HCT116 (cell line): ENCODE data around the gene TGM2. TPM values are rescaled to one million over a fixed set of nuclear protein-coding genes. Genes with fewer than 3 reads are reported as not detected.

Experiments used
- ATAC-seq: fragments of 200-7000 bp; cut with Tn5 transposase; 2 replicates; pipeline ENCODE4 v1.9.1; 2020; ENCODE audit warnings: mild to moderate bottlenecking, moderate library complexity
- BruUV-seq: library from RNA; stranded (reverse); fragments of 400-500 nt; replicated peaks from 2 replicates; lab custom pipeline; 2021; lab: Mats Ljungman, UMichigan
- CTCF ChIA-PET: fragments of 300-600 bp; sonication (Branson Sonifier 250); formaldehyde crosslinking; loops from one replicate; lab custom pipeline; 2021; ENCODE audit warnings: antibody characterized with exemption; lab: Charles Lee
- POLR2A ChIA-PET: fragments of 300-600, 350-600 bp; sonication (Branson Sonifier 250); formaldehyde crosslinking; loops from one replicate; lab custom pipeline; 2021; ENCODE audit warnings: antibody characterized with exemption; lab: Charles Lee
- RAD21 ChIA-PET, 2 experiments: fragments of 300-600 bp; sonication (Branson Sonifier 250); formaldehyde crosslinking; loops; one replicate each; lab custom pipeline; 2023; ENCODE audit warnings: low total read pairs in 2 of 2; ENCODE audit not compliant: uncharacterized antibody in 2 of 2, unreplicated experiment in 2 of 2, low non-redundant PET in 1 of 2; lab: Charles Lee
- DNase-seq: peaks from one replicate; pipeline ENCODE4 v3.0.0-alpha.2; 2010; ENCODE audit warnings: low read depth, low spot score
- H2AFZ ChIP-seq: fragments of 200-600 bp; shearing (Covaris generic), sonication (generic); 2 replicates; pipeline ENCODE4 v1.6.1; 2017; ENCODE audit warnings: low read depth, mixed run types, mixed read lengths, antibody characterized with exemption, low read length; ENCODE audit not compliant: poor library complexity, severe bottlenecking
- H3K27ac ChIP-seq: 2 replicates; pipeline ENCODE4 v1.5.1; 2012; ENCODE audit warnings: low read depth, low read length
- H3K27me3 ChIP-seq: fragments of 200-600 bp; sonication (generic); 2 replicates; pipeline ENCODE4 v1.6.1; 2016; ENCODE audit warnings: mixed run types, low read length, mixed read lengths; ENCODE audit not compliant: insufficient read depth
- H3K36me3 ChIP-seq, 2 experiments: fragments of 200-500 bp in 1 of 2; fragments of 200-600 bp in 1 of 2; sonication (Bioruptor generic) in 1 of 2; sonication (generic) in 1 of 2; 2 replicates each; pipeline versions ENCODE4 v1.5.1 to v1.6.1; 2014 to 2016; ENCODE audit warnings: low read length in 2 of 2, inconsistent platforms in 1 of 2, mixed read lengths in 1 of 2, mixed run types in 1 of 2; ENCODE audit not compliant: insufficient read depth in 2 of 2, control insufficient read depth in 1 of 2
- H3K4me1 ChIP-seq, 2 experiments: fragments of 200-600 bp in 1 of 2; sonication (generic) in 1 of 2; 2 replicates each; pipeline versions ENCODE4 v1.5.1 to v1.6.1; 2012 to 2017; ENCODE audit warnings: low read length in 2 of 2, inconsistent platforms in 1 of 2, mild to moderate bottlenecking in 1 of 2, mixed read lengths in 1 of 2, mixed run types in 1 of 2, moderate library complexity in 1 of 2; ENCODE audit not compliant: insufficient read depth in 2 of 2, control insufficient read depth in 1 of 2
- H3K4me2 ChIP-seq: fragments of 200-600 bp; sonication (generic); 2 replicates; pipeline ENCODE4 v1.6.1; 2017; ENCODE audit warnings: mixed run types, low read length, mixed read lengths
- H3K4me3 ChIP-seq, 2 experiments: fragments of 200-600 bp in 1 of 2; sonication (generic) in 1 of 2; replicated peaks in 1 of 2; 2 replicates each; pipeline ENCODE4 v1.5.1; 2011 to 2016; ENCODE audit warnings: low read length in 2 of 2, control low read depth in 1 of 2, low read depth in 1 of 2, mild to moderate bottlenecking in 1 of 2, mixed read lengths in 1 of 2, mixed run types in 1 of 2
- H3K79me2 ChIP-seq: fragments of 200-600 bp; sonication (generic); 2 replicates; pipeline ENCODE4 v1.6.1; 2017; ENCODE audit warnings: mild to moderate bottlenecking, mixed run types, low read length, moderate library complexity, mixed read lengths; ENCODE audit not compliant: insufficient read depth
- H3K9ac ChIP-seq: fragments of 200-600 bp; sonication (generic); 2 replicates; pipeline ENCODE4 v1.6.1; 2016; ENCODE audit warnings: low read length, mixed read lengths
- H3K9me2 ChIP-seq: fragments of 200-600 bp; sonication (generic), shearing (Covaris generic); 2 replicates; pipeline ENCODE4 v1.6.1; 2017; ENCODE audit warnings: mixed run types, mild to moderate bottlenecking, moderate library complexity; ENCODE audit not compliant: insufficient read depth
- H3K9me3 ChIP-seq, 2 experiments: fragments of 200-500 bp in 1 of 2; fragments of 200-600 bp in 1 of 2; sonication (Bioruptor generic) in 1 of 2; sonication (generic) in 1 of 2; 2 replicates each; pipeline ENCODE4 v1.6.1; 2014 to 2017; ENCODE audit warnings: low read length in 2 of 2, mixed read lengths in 2 of 2, inconsistent platforms in 1 of 2, low read depth in 1 of 2, mild to moderate bottlenecking in 1 of 2, mixed run types in 1 of 2, moderate library complexity in 1 of 2; ENCODE audit not compliant: control insufficient read depth in 1 of 2, insufficient read depth in 1 of 2
- H4K20me1 ChIP-seq: fragments of 200-600 bp; sonication (generic), shearing (Covaris generic); 2 replicates; pipeline ENCODE4 v1.6.1; 2017; ENCODE audit warnings: mixed run types, mild to moderate bottlenecking, moderate library complexity; ENCODE audit not compliant: insufficient read depth
- ATF3 ChIP-seq: IDR thresholded peaks from 2 replicates; pipeline ENCODE4 v1.6.1; 2012
- CBX3 ChIP-seq: IDR thresholded peaks from 2 replicates; pipeline ENCODE4 v1.6.1; 2012; ENCODE audit warnings: low read depth
- EGR1 ChIP-seq: IDR thresholded peaks from 2 replicates; pipeline ENCODE4 v1.6.1; 2012; ENCODE audit warnings: low read depth
- ELF1 ChIP-seq: IDR thresholded peaks from 2 replicates; pipeline ENCODE4 v1.6.1; 2012; ENCODE audit warnings: low read depth, borderline replicate concordance
- EZH2phosphoT487 ChIP-seq: fragments of 200-600 bp; IDR thresholded peaks from 2 replicates; pipeline ENCODE4 v1.6.1; 2018; ENCODE audit warnings: antibody characterized with exemption, borderline replicate concordance
- POLR2A ChIP-seq: IDR thresholded peaks from 2 replicates; pipeline ENCODE4 v1.7.0; 2011; ENCODE audit warnings: borderline replicate concordance; ENCODE audit not compliant: insufficient read depth, insufficient read length; ENCODE audit errors: extremely low read depth
- POLR2AphosphoS5 ChIP-seq: IDR thresholded peaks from 2 replicates; pipeline ENCODE4 v1.6.1; 2011; ENCODE audit warnings: mild to moderate bottlenecking, low read depth, low read length, moderate library complexity
- SIN3A ChIP-seq: IDR thresholded peaks from 2 replicates; pipeline ENCODE4 v1.6.1; 2012; ENCODE audit warnings: low read depth
- SP1 ChIP-seq: IDR thresholded peaks from 2 replicates; pipeline ENCODE4 v1.6.1; 2012; ENCODE audit warnings: low read depth
- TCF7L2 ChIP-seq: IDR thresholded peaks from 2 replicates; pipeline ENCODE4 v1.7.0; 2011; ENCODE audit warnings: borderline replicate concordance, inconsistent platforms; ENCODE audit not compliant: insufficient read depth, insufficient read length; ENCODE audit errors: extremely low read depth
- YY1 ChIP-seq: IDR thresholded peaks from 2 replicates; pipeline ENCODE4 v1.6.1; 2011; ENCODE audit warnings: low read length, low read depth, moderate library complexity, mild to moderate bottlenecking; ENCODE audit not compliant: insufficient replicate concordance; ENCODE audit errors: extremely low read depth
- ZNF274 ChIP-seq: fragments of 200-500 bp; sonication (Bioruptor generic); IDR thresholded peaks from 2 replicates; pipeline ENCODE4 v1.6.1; 2014; ENCODE audit warnings: mild to moderate bottlenecking, low read depth, low read length, inconsistent platforms
- intact Hi-C: fragments of 100-400 bp; cut with micrococcal nuclease; formaldehyde crosslinking; loops from 2 replicates; pipeline ENCODE4 v1.10.0; 2022
- total RNA-seq: library from RNA; stranded (reverse); gene quantifications from one replicate; pipeline ENCODE4 v1.2.1, GENCODE V29; 2021; ENCODE audit not compliant: unreplicated experiment
- TF ChIP-seq, protein P1 (sequence below): IDR thresholded peaks from 2 replicates; pipeline ENCODE4 v1.6.1; 2012; ENCODE audit warnings: low read depth

The TGM2 gene
- total RNA-seq, 1 experiment from 2014 or later: 6.1 TPM

DNA sequence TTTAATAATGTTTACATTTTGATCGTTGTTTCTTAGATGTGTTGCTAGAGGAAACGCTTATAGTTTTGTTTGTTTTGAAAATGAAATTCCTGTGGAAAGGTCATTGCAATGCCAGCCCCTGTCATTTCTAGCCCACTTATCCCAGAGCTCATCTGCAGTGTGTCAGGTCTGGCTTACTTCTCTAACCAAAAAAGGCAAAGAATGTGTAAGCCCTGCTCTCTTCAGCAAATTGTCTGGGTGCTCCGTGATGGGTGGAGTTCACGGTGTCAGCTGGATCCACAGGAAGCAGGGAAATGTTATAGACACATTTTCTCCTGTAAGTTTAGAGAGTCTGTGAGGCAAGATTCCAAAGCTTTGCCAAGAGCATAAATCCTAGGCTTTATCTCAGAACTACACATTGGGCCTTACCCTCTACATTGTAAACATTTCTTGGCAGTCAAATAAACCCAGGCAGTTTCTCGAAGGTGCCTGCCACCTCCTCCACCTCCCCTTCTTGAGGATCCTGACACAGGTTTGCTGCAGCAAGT is 80.6 kb downstream of the TGM2 start (continued):
- TF ChIP-seq, protein P1, sequence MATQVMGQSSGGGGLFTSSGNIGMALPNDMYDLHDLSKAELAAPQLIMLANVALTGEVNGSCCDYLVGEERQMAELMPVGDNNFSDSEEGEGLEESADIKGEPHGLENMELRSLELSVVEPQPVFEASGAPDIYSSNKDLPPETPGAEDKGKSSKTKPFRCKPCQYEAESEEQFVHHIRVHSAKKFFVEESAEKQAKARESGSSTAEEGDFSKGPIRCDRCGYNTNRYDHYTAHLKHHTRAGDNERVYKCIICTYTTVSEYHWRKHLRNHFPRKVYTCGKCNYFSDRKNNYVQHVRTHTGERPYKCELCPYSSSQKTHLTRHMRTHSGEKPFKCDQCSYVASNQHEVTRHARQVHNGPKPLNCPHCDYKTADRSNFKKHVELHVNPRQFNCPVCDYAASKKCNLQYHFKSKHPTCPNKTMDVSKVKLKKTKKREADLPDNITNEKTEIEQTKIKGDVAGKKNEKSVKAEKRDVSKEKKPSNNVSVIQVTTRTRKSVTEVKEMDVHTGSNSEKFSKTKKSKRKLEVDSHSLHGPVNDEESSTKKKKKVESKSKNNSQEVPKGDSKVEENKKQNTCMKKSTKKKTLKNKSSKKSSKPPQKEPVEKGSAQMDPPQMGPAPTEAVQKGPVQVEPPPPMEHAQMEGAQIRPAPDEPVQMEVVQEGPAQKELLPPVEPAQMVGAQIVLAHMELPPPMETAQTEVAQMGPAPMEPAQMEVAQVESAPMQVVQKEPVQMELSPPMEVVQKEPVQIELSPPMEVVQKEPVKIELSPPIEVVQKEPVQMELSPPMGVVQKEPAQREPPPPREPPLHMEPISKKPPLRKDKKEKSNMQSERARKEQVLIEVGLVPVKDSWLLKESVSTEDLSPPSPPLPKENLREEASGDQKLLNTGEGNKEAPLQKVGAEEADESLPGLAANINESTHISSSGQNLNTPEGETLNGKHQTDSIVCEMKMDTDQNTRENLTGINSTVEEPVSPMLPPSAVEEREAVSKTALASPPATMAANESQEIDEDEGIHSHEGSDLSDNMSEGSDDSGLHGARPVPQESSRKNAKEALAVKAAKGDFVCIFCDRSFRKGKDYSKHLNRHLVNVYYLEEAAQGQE: no peak
- TF ChIP-seq EGR1 (no peak), ATF3 (no peak), CBX3 (no peak), POLR2AphosphoS5 (no peak)

GRCh38 chr20:38083338-38084048 is 81.6 kb downstream of the TGM2 start:
- no peak overlapping the region for H3K4me2 ChIP-seq
- H3K9ac ChIP-seq: no peak overlapping the region
- ATAC-seq (no peak), DNase-seq (no peak)
- H3K36me3 ChIP-seq: peaks cover 3 to 4% of the 10 kb centered on the region in 2 experiments; a peak in 2 of 4 replicates
- no peaks in the 10 kb centered on the region for H4K20me1 ChIP-seq
- intact Hi-C loops: no loop called here
- POLR2A ChIA-PET: no interaction called here
- H3K27ac ChIP-seq: no peak overlapping the region
- BruUV-seq: no TSS peak
- H2AFZ ChIP-seq: no peak overlapping the region
- H3K9me3 ChIP-seq: no peaks in the 10 kb centered on the region
- no peak overlapping the region for H3K4me3 ChIP-seq
- peaks cover 38% of the 10 kb centered on the region for H3K79me2 ChIP-seq
- CTCF ChIA-PET: interaction anchor here (0.9 to 2.3 kb wide), 3 partner anchors 8 to 137 kb away, joined by 3 to 13 read pairs (median 4); no protein-coding TSS in a partner anchor
- RAD21 ChIA-PET: no interaction called here
- no peaks in the 10 kb centered on the region for H3K4me1 ChIP-seq
- no peaks in the 10 kb centered on the region for H3K9me2 ChIP-seq
- H3K27me3 ChIP-seq: no peaks in the 10 kb centered on the region
- no peak for TF ChIP-seq EZH2phosphoT487
- TF ChIP-seq ELF1: no peak
- no peak for TF ChIP-seq TCF7L2
- TF ChIP-seq ZNF274: no peak
- TF ChIP-seq POLR2A: no peak
- TF ChIP-seq SIN3A: no peak
- no peak for TF ChIP-seq YY1
- TF ChIP-seq SP1: no peak
- TF ChIP-seq, protein P1: no peak
- no peak for TF ChIP-seq ATF3
